Nephron (organoid): ENCODE data around the gene WFDC9.
A peak's percentile ranks its signal among the peaks of the same experiment; 100 is the strongest.
"Not testable (repeated sequence)": the region's sequence is repeated elsewhere in the genome, so short reads cannot be mapped to it uniquely, and the experiment has no call there.

Source experiments
- H3K27ac Mint-ChIP-seq, 3 experiments: 2 replicates each; pipeline ENCODE4 v1.8.0; 2020; ENCODE audit warnings: mixed read lengths in 3 of 3, mild to moderate bottlenecking in 2 of 3, moderate library complexity in 1 of 3
- H3K27me3 Mint-ChIP-seq: 2 replicates; pipeline ENCODE4 v1.8.0; 2021; ENCODE audit warnings: low read depth, mild to moderate bottlenecking, moderate library complexity, mixed read lengths
- H3K36me3 Mint-ChIP-seq: 2 replicates; pipeline ENCODE4 v1.8.0; 2020; ENCODE audit warnings: low read depth, mixed read lengths
- H3K4me1 Mint-ChIP-seq: 2 replicates; pipeline ENCODE4 v1.8.0; 2020; ENCODE audit warnings: mixed read lengths
- H3K4me3 Mint-ChIP-seq, 3 experiments: 2 replicates each; pipeline ENCODE4 v1.8.0; 2020; ENCODE audit warnings: mild to moderate bottlenecking in 3 of 3, mixed read lengths in 3 of 3, moderate library complexity in 2 of 3
- H3K9me3 Mint-ChIP-seq: 2 replicates; pipeline ENCODE4 v1.8.0; 2020; ENCODE audit warnings: mixed read lengths
- TF ChIP-seq, protein P1 (sequence below), 3 experiments: fragments of 200-600 bp; sonication (generic); IDR thresholded peaks; one replicate each; pipeline ENCODE4 v1.5.0; 2021; ENCODE audit warnings: antibody characterized with exemption in 3 of 3; ENCODE audit not compliant: unreplicated experiment in 3 of 3

The WFDC9 gene

DNA sequence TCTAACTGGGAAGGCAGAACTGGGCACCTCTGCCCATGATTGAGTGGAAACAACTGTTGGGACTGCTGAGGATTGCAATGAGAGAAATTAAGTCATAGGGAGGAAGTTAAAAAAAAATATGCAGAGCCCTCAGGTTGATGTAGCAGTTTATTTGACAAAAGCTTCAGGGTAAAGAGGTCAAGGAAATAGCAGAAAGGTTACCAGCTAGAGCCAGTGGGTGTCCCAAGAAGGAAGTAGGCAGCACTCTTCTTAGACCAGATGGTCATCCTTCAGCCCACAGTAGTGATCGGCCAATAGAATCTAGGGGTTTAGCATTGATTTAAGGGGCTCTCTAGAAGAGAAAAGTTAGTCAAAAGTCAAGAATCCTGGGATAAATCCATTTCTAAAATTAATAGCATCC is 23.3 kb downstream of the WFDC9 start:
- no peak overlapping the region for H3K27ac Mint-ChIP-seq
- H3K4me3 Mint-ChIP-seq, result no peak overlapping the region
- peaks cover 15% of the 10 kb centered on the region for H3K4me1 Mint-ChIP-seq
- no peaks in the 10 kb centered on the region for H3K36me3 Mint-ChIP-seq
- H3K27me3 Mint-ChIP-seq, result no peaks in the 10 kb centered on the region
- H3K9me3 Mint-ChIP-seq, result peaks cover 27% of the 10 kb centered on the region
- TF ChIP-seq, protein P1, sequence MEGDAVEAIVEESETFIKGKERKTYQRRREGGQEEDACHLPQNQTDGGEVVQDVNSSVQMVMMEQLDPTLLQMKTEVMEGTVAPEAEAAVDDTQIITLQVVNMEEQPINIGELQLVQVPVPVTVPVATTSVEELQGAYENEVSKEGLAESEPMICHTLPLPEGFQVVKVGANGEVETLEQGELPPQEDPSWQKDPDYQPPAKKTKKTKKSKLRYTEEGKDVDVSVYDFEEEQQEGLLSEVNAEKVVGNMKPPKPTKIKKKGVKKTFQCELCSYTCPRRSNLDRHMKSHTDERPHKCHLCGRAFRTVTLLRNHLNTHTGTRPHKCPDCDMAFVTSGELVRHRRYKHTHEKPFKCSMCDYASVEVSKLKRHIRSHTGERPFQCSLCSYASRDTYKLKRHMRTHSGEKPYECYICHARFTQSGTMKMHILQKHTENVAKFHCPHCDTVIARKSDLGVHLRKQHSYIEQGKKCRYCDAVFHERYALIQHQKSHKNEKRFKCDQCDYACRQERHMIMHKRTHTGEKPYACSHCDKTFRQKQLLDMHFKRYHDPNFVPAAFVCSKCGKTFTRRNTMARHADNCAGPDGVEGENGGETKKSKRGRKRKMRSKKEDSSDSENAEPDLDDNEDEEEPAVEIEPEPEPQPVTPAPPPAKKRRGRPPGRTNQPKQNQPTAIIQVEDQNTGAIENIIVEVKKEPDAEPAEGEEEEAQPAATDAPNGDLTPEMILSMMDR (IDR thresholded peaks at IDR 0.05; ENCODE audit: unreplicated experiment in 3 of 3), result no peak

DNA sequence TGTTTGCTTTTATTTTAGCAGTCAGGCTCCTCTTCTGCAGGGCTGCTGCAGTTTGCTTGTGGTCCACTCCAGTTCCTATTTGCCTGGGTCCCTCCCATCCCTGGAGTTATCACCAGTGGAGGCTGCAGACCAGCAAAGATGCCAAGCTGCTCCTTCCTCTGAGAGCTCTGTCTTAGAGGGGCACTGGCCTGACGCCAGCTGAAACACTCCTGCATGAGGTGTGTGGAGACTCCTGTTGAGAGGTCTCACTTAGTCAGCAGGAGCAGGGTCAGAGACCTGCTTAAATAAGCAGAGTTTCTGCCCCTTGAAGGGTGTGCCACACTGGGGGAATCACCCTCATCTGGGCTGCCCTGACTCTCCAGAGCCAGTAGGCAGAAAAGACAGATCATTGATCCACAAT is 35.8 kb downstream of the WFDC9 start:
- Mint-ChIP-seq H3K27ac (no peak overlapping the region), H3K36me3 (no peaks in the 10 kb centered on the region), H3K27me3 (peaks cover 4% of the 10 kb centered on the region), H3K4me1 (no peaks in the 10 kb centered on the region), H3K4me3 (no peak overlapping the region), H3K9me3 (peaks cover 6% of the 10 kb centered on the region)
- TF ChIP-seq, protein P1 (IDR thresholded peaks at IDR 0.05; ENCODE audit: unreplicated experiment in 3 of 3), result no peak

DNA sequence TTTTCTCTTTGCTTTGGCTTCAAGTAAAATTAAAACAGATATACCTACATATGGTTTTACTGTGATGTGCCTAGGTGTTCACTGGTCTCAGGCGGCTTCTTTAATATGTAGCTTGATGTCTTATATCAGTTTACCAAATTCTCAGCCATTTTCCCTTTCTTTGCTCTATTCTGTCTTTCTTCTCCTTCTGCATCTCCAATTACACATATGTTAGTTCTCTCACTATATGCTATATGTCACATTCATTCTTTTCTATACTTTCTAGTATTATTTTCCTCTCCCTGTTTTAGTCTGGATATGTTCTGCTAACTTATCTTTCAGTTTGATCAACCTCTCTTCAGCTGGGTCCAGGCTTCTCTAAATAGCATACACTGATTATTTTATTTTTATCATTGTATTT is 37.6 kb downstream of the WFDC9 start:
- TF ChIP-seq, protein P1 (IDR thresholded peaks at IDR 0.05; ENCODE audit: unreplicated experiment in 3 of 3), result no peak
- Mint-ChIP-seq H3K4me3 (no peak overlapping the region), H3K4me1 (no peaks in the 10 kb centered on the region), H3K9me3 (peaks cover 6% of the 10 kb centered on the region), H3K36me3 (no peaks in the 10 kb centered on the region), H3K27me3 (peaks cover 4% of the 10 kb centered on the region), H3K27ac (no peak overlapping the region)

DNA sequence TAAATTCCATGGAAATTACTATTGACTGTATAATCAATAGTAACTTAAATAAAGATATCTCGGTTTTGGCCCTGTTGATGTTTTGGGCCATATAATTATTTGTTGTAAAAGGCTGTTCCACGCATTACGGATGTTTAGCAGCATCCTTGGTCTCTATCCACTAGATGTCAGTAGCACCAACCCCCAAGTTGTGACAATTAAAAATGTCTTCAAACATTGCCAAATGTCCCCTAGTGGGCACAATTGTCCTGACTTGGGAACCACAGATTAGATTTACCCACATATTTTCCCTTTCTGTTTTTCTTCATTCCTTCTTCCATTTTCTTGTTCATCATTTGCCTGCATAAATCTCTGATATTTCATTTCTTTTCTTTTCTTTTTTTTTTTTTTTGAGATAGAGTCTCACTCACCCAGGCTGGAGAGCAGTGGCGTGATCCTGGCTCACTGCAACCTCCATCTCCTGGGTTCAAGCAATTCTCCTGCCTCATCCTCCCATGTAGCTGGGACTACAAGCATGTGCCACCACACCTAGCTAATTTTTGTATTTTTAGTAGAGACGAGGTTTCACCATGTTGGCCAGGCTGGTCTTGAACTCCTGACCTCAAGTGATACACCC is 38.4 kb downstream of the WFDC9 start:
- H3K4me1 Mint-ChIP-seq, result no peaks in the 10 kb centered on the region
- TF ChIP-seq, protein P1 (IDR thresholded peaks at IDR 0.05; ENCODE audit: unreplicated experiment in 3 of 3), result peak; percentile 30 to 49 (median 39)
- H3K27ac Mint-ChIP-seq, result no peak overlapping the region
- H3K9me3 Mint-ChIP-seq, result peaks cover 6% of the 10 kb centered on the region
- peaks cover 4% of the 10 kb centered on the region for H3K27me3 Mint-ChIP-seq
- H3K36me3 Mint-ChIP-seq, result no peaks in the 10 kb centered on the region
- no peak overlapping the region for H3K4me3 Mint-ChIP-seq

DNA sequence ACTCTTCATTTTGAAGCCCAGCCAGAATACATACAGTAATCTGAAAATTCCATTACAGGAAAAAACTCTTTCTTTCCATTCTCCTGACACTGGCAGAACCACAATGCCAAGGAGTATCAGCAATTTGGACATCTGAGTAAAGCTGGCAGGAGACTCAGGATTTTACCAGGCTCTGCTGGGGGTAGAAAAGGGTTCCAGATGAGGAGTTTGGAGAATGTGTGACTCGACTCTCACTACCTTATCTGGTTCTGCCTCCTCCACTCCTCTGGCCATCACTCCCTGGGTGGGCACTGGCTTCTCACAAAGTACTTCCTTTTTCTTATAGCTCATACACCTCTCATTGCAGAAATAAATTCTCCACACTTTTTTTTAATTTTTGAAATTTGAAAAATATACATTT is 41.4 kb downstream of the WFDC9 start:
- Mint-ChIP-seq H3K27ac (no peak overlapping the region), H3K9me3 (peaks cover 6% of the 10 kb centered on the region), H3K36me3 (no peaks in the 10 kb centered on the region), H3K4me3 (no peak overlapping the region), H3K27me3 (no peaks in the 10 kb centered on the region), H3K4me1 (no peaks in the 10 kb centered on the region)
- TF ChIP-seq, protein P1 (IDR thresholded peaks at IDR 0.05; ENCODE audit: unreplicated experiment in 3 of 3), result no peak

DNA sequence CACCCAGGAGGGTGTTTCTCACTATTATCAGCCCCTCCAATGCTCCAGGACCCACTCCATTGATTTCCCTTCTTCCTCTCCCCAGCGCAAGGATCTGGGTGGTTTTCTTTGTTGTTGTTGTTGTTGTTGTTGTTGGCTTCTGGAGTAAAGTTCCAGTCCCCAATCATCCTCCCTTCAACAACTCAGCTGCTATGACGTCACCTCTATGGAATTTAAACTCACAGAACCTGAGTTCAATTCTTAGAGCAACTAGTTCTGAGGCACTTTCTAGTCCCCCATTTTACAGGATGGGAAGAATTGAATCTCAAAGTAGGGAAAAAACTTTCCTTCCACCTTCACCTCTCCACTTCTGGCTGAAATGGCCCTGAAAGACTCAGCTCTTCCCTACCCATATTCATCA is 42.3 kb downstream of the WFDC9 start:
- Mint-ChIP-seq H3K27me3 (no peaks in the 10 kb centered on the region), H3K27ac (no peak overlapping the region), H3K36me3 (no peaks in the 10 kb centered on the region), H3K4me3 (no peak overlapping the region), H3K9me3 (peaks cover 2% of the 10 kb centered on the region), H3K4me1 (no peaks in the 10 kb centered on the region)
- TF ChIP-seq, protein P1 (IDR thresholded peaks at IDR 0.05; ENCODE audit: unreplicated experiment in 3 of 3), result no peak

DNA sequence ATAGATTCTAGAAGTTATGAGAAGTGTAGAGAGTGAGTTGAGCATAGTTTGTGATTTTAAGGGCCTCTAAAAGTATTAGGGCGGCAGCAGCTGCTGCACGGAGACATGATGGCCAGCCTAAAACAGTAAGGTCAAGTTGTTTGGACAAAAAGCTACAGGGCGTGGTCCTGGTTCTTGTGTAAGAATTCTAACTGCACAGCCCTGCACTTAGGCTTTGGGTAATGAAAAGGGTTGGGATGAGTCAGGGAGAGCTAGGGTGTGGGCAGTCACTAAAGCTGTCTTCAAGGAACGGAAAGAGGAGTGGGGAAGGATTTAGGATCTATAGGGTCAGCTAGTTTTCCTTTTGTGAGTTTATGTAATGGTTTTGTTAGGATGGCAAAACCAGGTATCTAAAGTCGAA is 45.1 kb downstream of the WFDC9 start:
- not testable (repeated sequence) for H3K4me3 Mint-ChIP-seq, H3K9me3 Mint-ChIP-seq, H3K36me3 Mint-ChIP-seq, H3K27ac Mint-ChIP-seq, H3K27me3 Mint-ChIP-seq, H3K4me1 Mint-ChIP-seq

DNA sequence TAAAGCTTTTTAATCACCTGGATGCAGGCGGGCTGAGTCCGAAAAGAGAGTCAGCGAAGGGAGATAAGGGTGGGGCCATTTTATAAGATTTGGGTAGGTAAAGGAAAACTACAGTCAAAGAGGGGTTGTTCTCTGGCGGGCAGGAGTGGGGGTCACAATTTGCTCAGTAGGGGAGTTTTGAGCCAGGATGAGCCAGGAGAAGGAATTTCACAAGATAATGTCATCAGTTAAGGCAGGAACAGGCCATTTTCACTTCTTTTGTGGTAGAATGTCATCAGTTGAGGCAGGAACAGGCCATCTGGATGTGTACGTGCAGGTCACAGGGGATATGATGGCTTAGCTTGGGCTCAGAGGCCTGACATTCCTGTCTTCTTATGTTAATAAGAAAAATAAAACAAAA is 46.8 kb downstream of the WFDC9 start:
- H3K27ac Mint-ChIP-seq, result not testable (repeated sequence)

More for the DNA sequence above, 46.8 kb downstream of the WFDC9 start:
- not testable (repeated sequence) for H3K9me3 Mint-ChIP-seq, H3K27me3 Mint-ChIP-seq, H3K36me3 Mint-ChIP-seq, H3K4me1 Mint-ChIP-seq, H3K4me3 Mint-ChIP-seq
